OCI-LY3 (cell line): Measurements from ENCODE around the gene MVB12A.

Source experiments
- H2AFZ ChIP-seq: fragments of 200-600, 300-600 bp; shearing (Covaris generic); 2 replicates; pipeline ENCODE4 v1.6.0; 2014; ENCODE audit warnings: antibody characterized with exemption, low read depth, low read length
- H3K27ac ChIP-seq: fragments of 200-600, 300-600 bp; sonication (generic); 2 replicates; pipeline ENCODE4 v1.5.1; 2014; ENCODE audit warnings: mild to moderate bottlenecking, low read length, moderate library complexity, mixed read lengths
- H3K27me3 ChIP-seq: fragments of 200-600, 300-600 bp; sonication (generic); 2 replicates; pipeline ENCODE4 v1.6.1; 2014; ENCODE audit warnings: low read depth, low read length, mixed read lengths
- H3K36me3 ChIP-seq: fragments of 200-600, 300-600 bp; sonication (generic); replicated peaks from 2 replicates; pipeline ENCODE3; 2014; ENCODE audit warnings: low read depth, low read length, mixed read lengths
- H3K4me1 ChIP-seq: fragments of 300-600, 200-600 bp; sonication (generic); 2 replicates; pipeline ENCODE4 v1.6.1; 2014; ENCODE audit warnings: low read length, mixed read lengths
- H3K4me2 ChIP-seq: fragments of 200-600, 300-600 bp; sonication (generic); 2 replicates; pipeline ENCODE4 v1.6.1; 2014; ENCODE audit warnings: low read length, mixed read lengths
- H3K4me3 ChIP-seq: fragments of 300-600, 200-600 bp; sonication (generic); 2 replicates; pipeline ENCODE4 v1.5.1; 2014; ENCODE audit warnings: antibody characterized with exemption, mild to moderate bottlenecking, low read length, moderate library complexity
- H3K79me2 ChIP-seq: fragments of 300-600, 200-600 bp; shearing (Covaris generic); 2 replicates; pipeline ENCODE4 v1.6.1; 2014; ENCODE audit warnings: mild to moderate bottlenecking, low read length, mixed read lengths
- H3K9ac ChIP-seq: fragments of 300-600, 200-600 bp; shearing (Covaris generic); 2 replicates; pipeline ENCODE4 v1.6.0; 2014; ENCODE audit warnings: mild to moderate bottlenecking, low read length, moderate library complexity
- H3K9me3 ChIP-seq: fragments of 200-600, 300-600 bp; shearing (Covaris generic); 2 replicates; pipeline ENCODE4 v1.6.1; 2014; ENCODE audit warnings: low read length, mixed read lengths; ENCODE audit not compliant: insufficient read depth
- H4K20me1 ChIP-seq: fragments of 200-600, 300-600 bp; sonication (generic); 2 replicates; pipeline ENCODE4 v1.6.1; 2016; ENCODE audit warnings: low read length, mixed read lengths; ENCODE audit not compliant: insufficient read depth
- CTCF ChIP-seq: fragments of 200-600, 300-600 bp; sonication (generic); IDR thresholded peaks from 2 replicates; pipeline ENCODE4 v1.5.1; 2014; ENCODE audit warnings: antibody characterized with exemption, low read length, low read depth
- EZH2phosphoT487 ChIP-seq: fragments of 200-600 bp; shearing (Covaris generic); IDR thresholded peaks from 2 replicates; pipeline ENCODE4 v1.6.1; 2018; ENCODE audit warnings: antibody characterized with exemption, mixed run types, low read depth

Gene MVB12A

GRCh38 chr19:17455308-17456123, 35.7 kb downstream of the MVB12A start:
- no peaks in the 10 kb centered on the region for H3K36me3 ChIP-seq
- no peak for TF ChIP-seq EZH2phosphoT487
- no peak for TF ChIP-seq CTCF
- no peak overlapping the region for H3K9ac ChIP-seq
- H3K9me3 ChIP-seq: no peaks in the 10 kb centered on the region
- H3K4me3 ChIP-seq: no peak overlapping the region
- peaks cover 14% of the 10 kb centered on the region for H3K27me3 ChIP-seq
- H3K79me2 ChIP-seq: no peaks in the 10 kb centered on the region
- peaks cover 6% of the 10 kb centered on the region; the same call in 1 of the 2 replicates for H3K4me1 ChIP-seq
- no peak overlapping the region for H3K27ac ChIP-seq
- no peaks in the 10 kb centered on the region for H4K20me1 ChIP-seq
- no peak overlapping the region for H2AFZ ChIP-seq
- no peak overlapping the region for H3K4me2 ChIP-seq

GRCh38 chr19:17456127-17456526, 36.3 kb downstream of the MVB12A start:
- H3K9me3 ChIP-seq: no peaks in the 10 kb centered on the region
- no peak overlapping the region for H3K9ac ChIP-seq
- no peak overlapping the region for H2AFZ ChIP-seq
- H3K4me2 ChIP-seq: no peak overlapping the region
- peaks cover 14% of the 10 kb centered on the region for H3K27me3 ChIP-seq
- no peaks in the 10 kb centered on the region for H3K79me2 ChIP-seq
- no peak overlapping the region for H3K27ac ChIP-seq
- TF ChIP-seq EZH2phosphoT487 (no peak), CTCF (no peak)
- no peaks in the 10 kb centered on the region for H3K36me3 ChIP-seq
- no peak overlapping the region for H3K4me3 ChIP-seq
- peaks cover 6% of the 10 kb centered on the region; the same call in 1 of the 2 replicates for H3K4me1 ChIP-seq
- H4K20me1 ChIP-seq: no peaks in the 10 kb centered on the region

GRCh38 chr19:17457616-17458015, 37.8 kb downstream of the MVB12A start:
- H3K79me2 ChIP-seq: no peaks in the 10 kb centered on the region
- no peak overlapping the region for H3K4me2 ChIP-seq
- peaks cover 6% of the 10 kb centered on the region; the same call in 1 of the 2 replicates for H3K4me1 ChIP-seq
- no peak overlapping the region for H3K4me3 ChIP-seq
- no peak for TF ChIP-seq CTCF
- TF ChIP-seq EZH2phosphoT487: no peak
- H3K27me3 ChIP-seq: peaks cover 14% of the 10 kb centered on the region
- H3K9me3 ChIP-seq: no peaks in the 10 kb centered on the region
- H3K36me3 ChIP-seq: no peaks in the 10 kb centered on the region
- no peaks in the 10 kb centered on the region for H4K20me1 ChIP-seq
- H3K9ac ChIP-seq: no peak overlapping the region
- H2AFZ ChIP-seq: no peak overlapping the region
- H3K27ac ChIP-seq: no peak overlapping the region

GRCh38 chr19:17458970-17459369, 39.1 kb downstream of the MVB12A start:
- no peak overlapping the region for H2AFZ ChIP-seq
- no peak overlapping the region for H3K9ac ChIP-seq
- H3K36me3 ChIP-seq: no peaks in the 10 kb centered on the region
- no peak overlapping the region for H3K4me3 ChIP-seq
- H3K9me3 ChIP-seq: no peaks in the 10 kb centered on the region
- no peak overlapping the region for H3K27ac ChIP-seq
- no peaks in the 10 kb centered on the region for H3K4me1 ChIP-seq
- peaks cover 14% of the 10 kb centered on the region for H3K27me3 ChIP-seq
- H3K79me2 ChIP-seq: no peaks in the 10 kb centered on the region
- no peaks in the 10 kb centered on the region for H4K20me1 ChIP-seq
- H3K4me2 ChIP-seq: no peak overlapping the region
- no peak for TF ChIP-seq CTCF
- no peak for TF ChIP-seq EZH2phosphoT487
